GM23338 (cell line): Measurements from ENCODE around the gene OR2D3. TPM values are rescaled to one million over a fixed set of nuclear protein-coding genes. Genes with fewer than 3 reads are reported as not detected.
"Not testable (repeated sequence)": the region's sequence is repeated elsewhere in the genome, so short reads cannot be mapped to it uniquely, and the experiment has no call there.

Experiments used
- ATAC-seq: fragments of 200-7000 bp; cut with Tn5 transposase; 3 replicates; pipeline ENCODE4 v1.9.1; 2020
- DNase-seq: peaks from one replicate; pipeline ENCODE4 v3.0.0-alpha.2; 2015; ENCODE audit warnings: low spot score
- H2AFZ ChIP-seq: fragments of 200-600 bp; sonication (generic); 2 replicates; pipeline ENCODE4 v1.8.0; 2016; ENCODE audit warnings: antibody characterized with exemption, mild to moderate bottlenecking, moderate library complexity
- H3F3A ChIP-seq: fragments of 200-600 bp; sonication (generic); replicated peaks from 2 replicates; pipeline ENCODE4 v1.8.0; 2017; ENCODE audit warnings: antibody characterized with exemption, mixed run types, low read depth
- H3K27ac ChIP-seq: fragments of 200-600 bp; sonication (generic); 2 replicates; pipeline ENCODE4 v1.6.1; 2016; ENCODE audit warnings: low read depth
- H3K27me3 ChIP-seq: fragments of 200-600 bp; sonication (generic); 2 replicates; pipeline ENCODE4 v1.8.0; 2016; ENCODE audit warnings: mild to moderate bottlenecking, mixed run types, moderate library complexity; ENCODE audit not compliant: insufficient read depth
- H3K36me3 ChIP-seq: fragments of 200-600 bp; sonication (generic); 2 replicates; pipeline ENCODE4 v1.8.0; 2016; ENCODE audit warnings: mild to moderate bottlenecking; ENCODE audit not compliant: insufficient read depth
- H3K4me1 ChIP-seq: fragments of 200-600 bp; sonication (generic); 2 replicates; pipeline ENCODE4 v1.8.0; 2016; ENCODE audit warnings: mild to moderate bottlenecking, moderate library complexity; ENCODE audit not compliant: insufficient read depth
- H3K4me2 ChIP-seq: fragments of 200-600 bp; sonication (generic); 2 replicates; pipeline ENCODE4 v1.7.1; 2017; ENCODE audit warnings: mixed run types
- H3K4me3 ChIP-seq: fragments of 200-600 bp; sonication (generic); 2 replicates; pipeline ENCODE4 v1.6.1; 2016; ENCODE audit warnings: mixed run types
- H3K79me2 ChIP-seq: fragments of 200-600 bp; sonication (generic); replicated peaks from 2 replicates; pipeline ENCODE4 v1.8.0; 2017; ENCODE audit warnings: mild to moderate bottlenecking; ENCODE audit not compliant: insufficient read depth
- H3K9me2 ChIP-seq: fragments of 200-600 bp; sonication (generic); 2 replicates; pipeline ENCODE4 v1.8.0; 2017; ENCODE audit not compliant: insufficient read depth
- H4K20me1 ChIP-seq: fragments of 200-600 bp; sonication (generic); replicated peaks from 2 replicates; pipeline ENCODE4 v1.8.0; 2017; ENCODE audit warnings: mild to moderate bottlenecking; ENCODE audit not compliant: insufficient read depth
- H3K27ac Mint-ChIP-seq: 2 replicates; pipeline ENCODE4 v1.8.0; 2020; ENCODE audit warnings: inconsistent platforms, mild to moderate bottlenecking, moderate library complexity, mixed read lengths
- H3K27me3 Mint-ChIP-seq: 3 replicates; pipeline ENCODE4 v1.8.0; 2022; ENCODE audit warnings: low read depth, mild to moderate bottlenecking, moderate library complexity, mixed read lengths, inconsistent platforms; ENCODE audit not compliant: insufficient read depth, poor library complexity
- H3K36me3 Mint-ChIP-seq: 3 replicates; pipeline ENCODE4 v1.8.0; 2021; ENCODE audit warnings: low read depth, mild to moderate bottlenecking, inconsistent platforms, moderate library complexity, mixed read lengths
- H3K4me1 Mint-ChIP-seq: 3 replicates; pipeline ENCODE4 v1.8.0; 2020; ENCODE audit warnings: mild to moderate bottlenecking, inconsistent platforms, mixed read lengths
- H3K4me3 Mint-ChIP-seq: 3 replicates; pipeline ENCODE4 v1.8.0; 2021; ENCODE audit warnings: moderate library complexity, mild to moderate bottlenecking, inconsistent platforms, mixed read lengths
- H3K9me3 Mint-ChIP-seq: 3 replicates; pipeline ENCODE4 v1.8.0; 2020; ENCODE audit warnings: moderate library complexity, mild to moderate bottlenecking, inconsistent platforms, mixed read lengths
- polyA plus RNA-seq: library from polyadenylated mRNA; unstranded; fragments of >200 nt; fragmentation: Nextera tagmentation; extraction: Ambion mirVana; gene quantifications from 2 replicates; pipeline ENCODE4 v1.2.1, GENCODE V29; 2016
- total RNA-seq: library from RNA; depleted of rRNA; stranded (reverse); fragments of >200 nt; shearing (Covaris generic); gene quantifications from 2 replicates; pipeline ENCODE4 v1.2.3, GENCODE V29; 2014
- TF ChIP-seq, protein P1 (sequence below): fragments of 250-450 bp; sonication (Bioruptor Pico); IDR thresholded peaks from 2 replicates; pipeline ENCODE4 v1.5.0; 2020; ENCODE audit warnings: mild to moderate bottlenecking, moderate library complexity

The OR2D3 gene
- total and polyA plus RNA-seq, 2 experiments from 2014 or later = 0.65 TPM; not detected in 1

DNA sequence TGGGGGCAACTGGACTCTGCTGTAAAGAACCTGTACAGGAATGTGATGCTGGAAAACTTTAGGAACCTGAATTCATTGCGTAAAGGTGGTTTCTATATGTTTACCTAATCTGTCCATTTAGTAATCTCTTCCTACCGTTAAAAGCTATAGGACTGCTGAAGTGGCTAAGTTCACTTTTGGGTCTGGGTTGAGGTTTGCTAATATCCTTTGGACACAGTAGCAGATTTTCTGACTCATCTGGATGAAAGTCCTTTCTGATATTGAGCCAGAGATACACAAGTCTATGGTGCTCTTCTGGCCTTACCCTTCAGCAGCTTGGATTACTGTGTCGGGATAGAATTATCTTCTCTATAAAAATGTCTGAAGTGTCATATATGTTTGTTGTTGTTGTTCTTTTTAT is 22.3 kb downstream of the OR2D3 start:
- Histone ChIP-seq H3K4me2 (no peak overlapping the region), H3F3A (no peaks in the 10 kb centered on the region), H3K27me3 (no peaks in the 10 kb centered on the region), H3K4me1 (no peaks in the 10 kb centered on the region), H3K27ac (no peak overlapping the region), H3K36me3 (peaks cover 31% of the 10 kb centered on the region), H4K20me1 (no peaks in the 10 kb centered on the region; the same call in none of the 2 replicates), H2AFZ (no peak overlapping the region), H3K79me2 (no peaks in the 10 kb centered on the region; the same call in 1 of the 2 replicates), H3K4me3 (no peak overlapping the region), H3K9me2 (no peaks in the 10 kb centered on the region)
- peaks cover 28% of the 10 kb centered on the region for H3K36me3 Mint-ChIP-seq
- no peak overlapping the region for H3K27ac Mint-ChIP-seq
- H3K9me3 Mint-ChIP-seq = 0 out of 3 replicates have a peak, but pooled peaks cover under 1% of the 10 kb centered on the region
- no peaks in the 10 kb centered on the region for H3K27me3 Mint-ChIP-seq
- H3K4me3 Mint-ChIP-seq = no peak overlapping the region
- DNase-seq (no peak), ATAC-seq (no peak)
- H3K4me1 Mint-ChIP-seq = no peaks in the 10 kb centered on the region
- TF ChIP-seq, protein P1, sequence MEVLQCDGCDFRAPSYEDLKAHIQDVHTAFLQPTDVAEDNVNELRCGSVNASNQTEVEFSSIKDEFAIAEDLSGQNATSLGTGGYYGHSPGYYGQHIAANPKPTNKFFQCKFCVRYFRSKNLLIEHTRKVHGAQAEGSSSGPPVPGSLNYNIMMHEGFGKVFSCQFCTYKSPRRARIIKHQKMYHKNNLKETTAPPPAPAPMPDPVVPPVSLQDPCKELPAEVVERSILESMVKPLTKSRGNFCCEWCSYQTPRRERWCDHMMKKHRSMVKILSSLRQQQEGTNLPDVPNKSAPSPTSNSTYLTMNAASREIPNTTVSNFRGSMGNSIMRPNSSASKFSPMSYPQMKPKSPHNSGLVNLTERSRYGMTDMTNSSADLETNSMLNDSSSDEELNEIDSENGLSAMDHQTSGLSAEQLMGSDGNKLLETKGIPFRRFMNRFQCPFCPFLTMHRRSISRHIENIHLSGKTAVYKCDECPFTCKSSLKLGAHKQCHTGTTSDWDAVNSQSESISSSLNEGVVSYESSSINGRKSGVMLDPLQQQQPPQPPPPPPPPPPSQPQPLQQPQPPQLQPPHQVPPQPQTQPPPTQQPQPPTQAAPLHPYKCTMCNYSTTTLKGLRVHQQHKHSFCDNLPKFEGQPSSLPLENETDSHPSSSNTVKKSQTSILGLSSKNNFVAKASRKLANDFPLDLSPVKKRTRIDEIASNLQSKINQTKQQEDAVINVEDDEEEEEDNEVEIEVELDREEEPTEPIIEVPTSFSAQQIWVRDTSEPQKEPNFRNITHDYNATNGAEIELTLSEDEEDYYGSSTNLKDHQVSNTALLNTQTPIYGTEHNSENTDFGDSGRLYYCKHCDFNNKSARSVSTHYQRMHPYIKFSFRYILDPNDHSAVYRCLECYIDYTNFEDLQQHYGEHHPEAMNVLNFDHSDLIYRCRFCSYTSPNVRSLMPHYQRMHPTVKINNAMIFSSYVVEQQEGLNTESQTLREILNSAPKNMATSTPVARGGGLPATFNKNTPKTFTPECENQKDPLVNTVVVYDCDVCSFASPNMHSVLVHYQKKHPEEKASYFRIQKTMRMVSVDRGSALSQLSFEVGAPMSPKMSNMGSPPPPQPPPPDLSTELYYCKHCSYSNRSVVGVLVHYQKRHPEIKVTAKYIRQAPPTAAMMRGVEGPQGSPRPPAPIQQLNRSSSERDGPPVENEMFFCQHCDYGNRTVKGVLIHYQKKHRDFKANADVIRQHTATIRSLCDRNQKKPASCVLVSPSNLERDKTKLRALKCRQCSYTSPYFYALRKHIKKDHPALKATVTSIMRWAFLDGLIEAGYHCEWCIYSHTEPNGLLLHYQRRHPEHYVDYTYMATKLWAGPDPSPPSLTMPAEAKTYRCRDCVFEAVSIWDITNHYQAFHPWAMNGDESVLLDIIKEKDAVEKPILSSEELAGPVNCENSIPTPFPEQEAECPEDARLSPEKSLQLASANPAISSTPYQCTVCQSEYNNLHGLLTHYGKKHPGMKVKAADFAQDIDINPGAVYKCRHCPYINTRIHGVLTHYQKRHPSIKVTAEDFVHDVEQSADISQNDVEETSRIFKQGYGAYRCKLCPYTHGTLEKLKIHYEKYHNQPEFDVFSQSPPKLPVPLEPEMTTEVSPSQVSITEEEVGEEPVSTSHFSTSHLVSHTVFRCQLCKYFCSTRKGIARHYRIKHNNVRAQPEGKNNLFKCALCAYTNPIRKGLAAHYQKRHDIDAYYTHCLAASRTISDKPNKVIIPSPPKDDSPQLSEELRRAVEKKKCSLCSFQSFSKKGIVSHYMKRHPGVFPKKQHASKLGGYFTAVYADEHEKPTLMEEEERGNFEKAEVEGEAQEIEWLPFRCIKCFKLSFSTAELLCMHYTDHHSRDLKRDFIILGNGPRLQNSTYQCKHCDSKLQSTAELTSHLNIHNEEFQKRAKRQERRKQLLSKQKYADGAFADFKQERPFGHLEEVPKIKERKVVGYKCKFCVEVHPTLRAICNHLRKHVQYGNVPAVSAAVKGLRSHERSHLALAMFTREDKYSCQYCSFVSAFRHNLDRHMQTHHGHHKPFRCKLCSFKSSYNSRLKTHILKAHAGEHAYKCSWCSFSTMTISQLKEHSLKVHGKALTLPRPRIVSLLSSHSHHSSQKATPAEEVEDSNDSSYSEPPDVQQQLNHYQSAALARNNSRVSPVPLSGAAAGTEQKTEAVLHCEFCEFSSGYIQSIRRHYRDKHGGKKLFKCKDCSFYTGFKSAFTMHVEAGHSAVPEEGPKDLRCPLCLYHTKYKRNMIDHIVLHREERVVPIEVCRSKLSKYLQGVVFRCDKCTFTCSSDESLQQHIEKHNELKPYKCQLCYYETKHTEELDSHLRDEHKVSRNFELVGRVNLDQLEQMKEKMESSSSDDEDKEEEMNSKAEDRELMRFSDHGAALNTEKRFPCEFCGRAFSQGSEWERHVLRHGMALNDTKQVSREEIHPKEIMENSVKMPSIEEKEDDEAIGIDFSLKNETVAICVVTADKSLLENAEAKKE (CRISPR knock-in tag) = no peak

GRCh38 chr11:6954248-6954647 is 33.4 kb downstream of the OR2D3 start:
- H3K27ac Mint-ChIP-seq, H3K4me3 Mint-ChIP-seq, H3K27me3 ChIP-seq, H3K79me2 ChIP-seq, H3K4me2 ChIP-seq, DNase-seq, H3K27me3 Mint-ChIP-seq, H3K27ac ChIP-seq, H4K20me1 ChIP-seq, H3K4me1 ChIP-seq, H3K9me2 ChIP-seq, H3K4me3 ChIP-seq, H3F3A ChIP-seq, ATAC-seq, H3K4me1 Mint-ChIP-seq, H2AFZ ChIP-seq: not testable (repeated sequence)
- peaks cover 55% of the 10 kb centered on the region for H3K36me3 Mint-ChIP-seq
- H3K9me3 Mint-ChIP-seq = peaks cover 21% of the 10 kb centered on the region
- peaks cover 11% of the 10 kb centered on the region; the same call in 1 of the 2 replicates for H3K36me3 ChIP-seq
